ENCODE measurements around the gene NTRK2.

DNA sequence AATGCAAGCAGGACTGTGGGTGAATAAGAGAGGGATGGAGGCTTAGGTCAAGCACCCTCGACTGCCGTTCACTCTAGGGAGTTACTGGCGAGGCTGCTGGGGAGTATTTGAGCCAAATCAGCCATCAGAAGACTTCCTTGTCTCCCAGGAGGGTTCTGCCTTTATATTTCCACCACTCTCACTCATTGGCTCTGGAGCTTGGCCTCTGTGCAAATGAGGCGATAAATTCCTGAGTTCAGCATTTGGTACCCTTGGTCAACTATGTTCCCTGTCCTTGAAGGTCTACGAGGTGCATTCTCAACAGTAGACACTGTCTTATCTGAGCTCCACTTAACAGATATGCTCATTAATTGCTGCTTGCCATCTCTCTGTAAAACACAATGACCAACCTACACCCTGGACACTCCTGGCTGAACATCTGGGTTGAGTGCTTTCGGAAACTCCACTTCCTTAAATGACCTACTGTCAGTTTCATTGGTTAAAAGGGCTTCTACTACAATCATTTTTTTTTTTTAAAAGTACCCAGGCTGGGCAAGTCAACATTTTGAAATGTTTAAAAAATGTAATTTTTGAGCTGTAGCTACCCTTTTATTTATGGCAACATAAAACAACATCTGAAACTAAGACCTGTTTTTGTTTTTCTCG, 153.2 kb downstream of the NTRK2 start:
- TF ChIP-seq, protein P1, sequence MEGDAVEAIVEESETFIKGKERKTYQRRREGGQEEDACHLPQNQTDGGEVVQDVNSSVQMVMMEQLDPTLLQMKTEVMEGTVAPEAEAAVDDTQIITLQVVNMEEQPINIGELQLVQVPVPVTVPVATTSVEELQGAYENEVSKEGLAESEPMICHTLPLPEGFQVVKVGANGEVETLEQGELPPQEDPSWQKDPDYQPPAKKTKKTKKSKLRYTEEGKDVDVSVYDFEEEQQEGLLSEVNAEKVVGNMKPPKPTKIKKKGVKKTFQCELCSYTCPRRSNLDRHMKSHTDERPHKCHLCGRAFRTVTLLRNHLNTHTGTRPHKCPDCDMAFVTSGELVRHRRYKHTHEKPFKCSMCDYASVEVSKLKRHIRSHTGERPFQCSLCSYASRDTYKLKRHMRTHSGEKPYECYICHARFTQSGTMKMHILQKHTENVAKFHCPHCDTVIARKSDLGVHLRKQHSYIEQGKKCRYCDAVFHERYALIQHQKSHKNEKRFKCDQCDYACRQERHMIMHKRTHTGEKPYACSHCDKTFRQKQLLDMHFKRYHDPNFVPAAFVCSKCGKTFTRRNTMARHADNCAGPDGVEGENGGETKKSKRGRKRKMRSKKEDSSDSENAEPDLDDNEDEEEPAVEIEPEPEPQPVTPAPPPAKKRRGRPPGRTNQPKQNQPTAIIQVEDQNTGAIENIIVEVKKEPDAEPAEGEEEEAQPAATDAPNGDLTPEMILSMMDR (IDR thresholded peaks at IDR 0.05): no peak
- TF ChIP-seq POLR2A (IDR thresholded peaks at IDR 0.05): no peak
